ENCODE data around the gene AMMECR1. TPM values are rescaled to one million over a fixed set of nuclear protein-coding genes. Genes with fewer than 3 reads are reported as not detected.

The AMMECR1 gene
- total and polyA plus RNA-seq, 4 donors: 3.5 to 14.0 (median 5.7) TPM

DNA sequence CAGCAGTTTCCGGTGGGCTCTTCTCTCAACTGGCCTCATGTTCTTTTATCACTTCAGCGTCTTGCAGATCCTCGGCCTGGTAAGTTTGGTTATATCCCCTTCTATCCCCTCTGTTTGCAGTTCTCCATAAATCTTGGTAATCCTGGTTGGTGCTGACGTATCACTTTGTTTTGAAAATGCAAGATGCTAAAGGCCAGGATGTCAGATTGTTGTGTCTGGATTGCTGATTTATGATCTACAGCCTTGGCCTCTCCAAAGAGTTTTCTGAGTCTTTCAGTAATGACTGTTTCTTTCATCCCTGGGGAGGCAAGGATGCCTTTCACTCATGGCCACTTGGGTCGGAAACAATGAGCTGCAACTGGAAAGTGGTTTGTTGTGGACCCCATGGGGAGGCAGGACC is 146.4 kb downstream of the AMMECR1 start:
- no peak for TF ChIP-seq CTCF (IDR thresholded peaks at IDR 0.05; ENCODE audit: control extremely low read depth, extremely low read depth)
- WGBS, 2 donors: 86 to 90% methylated on average over 5 of the region's 5 CpGs
- H3K4me1 ChIP-seq (ENCODE audit: control insufficient read depth in 5 of 5, insufficient read depth in 5 of 5, low read length in 5 of 5): peaks cover 0 to 3% (median 0%) of the 10 kb centered on the region in 5 donors
- peaks cover 0 to 3% (median 0%) of the 10 kb centered on the region in 4 donors for H3K36me3 ChIP-seq (ENCODE audit: control insufficient read depth in 4 of 4, insufficient read depth in 4 of 4, low read length in 4 of 4)
- DNase-seq: no peak
- H3K9ac ChIP-seq (ENCODE audit: insufficient read depth in 1 of 2, low read length in 2 of 2): no peak overlapping the region
- H3K27me3 ChIP-seq (ENCODE audit: control insufficient read depth in 3 of 3, insufficient read depth in 3 of 3, low read length in 2 of 3): peaks cover 0 to 9% (median 0%) of the 10 kb centered on the region in 3 donors
- no peak for ATAC-seq (ENCODE audit: insufficient read depth, low FRiP score)
- no peaks in the 10 kb centered on the region for H3K9me3 ChIP-seq (ENCODE audit: control insufficient read depth in 4 of 4, insufficient read depth in 3 of 4, low read length in 3 of 4)
- H3K27ac ChIP-seq (ENCODE audit: low read depth in 1 of 2, low read length in 1 of 2): no peak overlapping the region
- H3K4me3 ChIP-seq: no peak overlapping the region

DNA sequence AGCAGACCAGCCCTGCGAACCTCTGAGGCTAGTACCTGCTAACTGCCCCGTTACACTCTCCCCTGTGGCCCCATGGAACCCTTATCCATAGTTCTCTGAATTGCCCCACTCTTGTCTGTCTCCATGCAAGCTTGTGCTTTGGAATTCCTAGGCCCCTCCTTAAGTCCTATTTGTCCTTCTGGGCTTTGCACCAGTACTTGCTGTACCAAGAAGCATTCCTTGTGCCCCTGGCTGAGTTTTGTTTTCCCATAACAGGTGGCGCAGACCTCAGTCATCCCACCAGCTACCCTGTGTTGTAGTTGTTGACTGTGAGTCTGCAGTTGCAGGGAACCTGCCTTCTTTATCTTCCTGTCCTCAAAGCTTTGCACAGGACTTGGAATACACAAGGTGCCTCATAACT is 147.9 kb downstream of the AMMECR1 start:
- H3K4me3 ChIP-seq: no peak overlapping the region
- no peak overlapping the region for H3K27ac ChIP-seq (ENCODE audit: low read depth in 1 of 2, low read length in 1 of 2)
- DNase-seq: no peak
- no peak for TF ChIP-seq CTCF (IDR thresholded peaks at IDR 0.05; ENCODE audit: control extremely low read depth, extremely low read depth)
- H3K9me3 ChIP-seq (ENCODE audit: control insufficient read depth in 4 of 4, insufficient read depth in 3 of 4, low read length in 3 of 4): no peaks in the 10 kb centered on the region
- peaks cover 0 to 3% (median 0%) of the 10 kb centered on the region in 5 donors for H3K4me1 ChIP-seq (ENCODE audit: control insufficient read depth in 5 of 5, insufficient read depth in 5 of 5, low read length in 5 of 5)
- 89 to 100% methylated on average over 3 of the region's 3 CpGs for WGBS, 2 donors
- ATAC-seq (ENCODE audit: insufficient read depth, low FRiP score): no peak
- H3K36me3 ChIP-seq (ENCODE audit: control insufficient read depth in 4 of 4, insufficient read depth in 4 of 4, low read length in 4 of 4): peaks cover 0 to 3% (median 0%) of the 10 kb centered on the region in 4 donors
- peaks cover 0 to 6% (median 0%) of the 10 kb centered on the region in 3 donors for H3K27me3 ChIP-seq (ENCODE audit: control insufficient read depth in 3 of 3, insufficient read depth in 3 of 3, low read length in 2 of 3)
- no peak overlapping the region for H3K9ac ChIP-seq (ENCODE audit: insufficient read depth in 1 of 2, low read length in 2 of 2)

- no peak for DNase-seq
- Histone ChIP-seq H3K9me3 (ENCODE audit: control insufficient read depth in 4 of 4, insufficient read depth in 3 of 4, low read length in 3 of 4) (no peaks in the 10 kb centered on the region), H3K4me3 (no peak overlapping the region), H3K27ac (ENCODE audit: low read depth in 1 of 2, low read length in 1 of 2) (no peak overlapping the region), H3K27me3 (ENCODE audit: control insufficient read depth in 3 of 3, insufficient read depth in 3 of 3, low read length in 2 of 3) (peaks cover 0 to 6% (median 0%) of the 10 kb centered on the region in 3 donors), H3K4me1 (ENCODE audit: control insufficient read depth in 5 of 5, insufficient read depth in 5 of 5, low read length in 5 of 5) (peaks cover 0 to 3% (median 0%) of the 10 kb centered on the region in 5 donors), H3K9ac (ENCODE audit: insufficient read depth in 1 of 2, low read length in 2 of 2) (no peak overlapping the region), H3K36me3 (ENCODE audit: control insufficient read depth in 4 of 4, insufficient read depth in 4 of 4, low read length in 4 of 4) (peaks cover 0 to 3% (median 0%) of the 10 kb centered on the region in 4 donors)
- no peak for ATAC-seq (ENCODE audit: insufficient read depth, low FRiP score)
- WGBS, 2 donors: 80 to 96% methylated on average over 4 of the region's 4 CpGs
- TF ChIP-seq CTCF (IDR thresholded peaks at IDR 0.05; ENCODE audit: control extremely low read depth, extremely low read depth): no peak
Observed at GRCh38 chrX:110168585-110168984, 149.3 kb downstream of the AMMECR1 start.

- no peak overlapping the region for H3K9ac ChIP-seq (ENCODE audit: insufficient read depth in 1 of 2, low read length in 2 of 2)
- H3K9me3 ChIP-seq (ENCODE audit: control insufficient read depth in 4 of 4, insufficient read depth in 3 of 4, low read length in 3 of 4): no peaks in the 10 kb centered on the region
- H3K27ac ChIP-seq (ENCODE audit: low read depth in 1 of 2, low read length in 1 of 2): no peak overlapping the region
- WGBS, 2 donors: 38 to 79% methylated on average over 3 to 9 of the region's 9 CpGs
- peak in 1 of 3 donors; percentile 31 for DNase-seq
- peaks cover 0 to 3% (median 0%) of the 10 kb centered on the region in 5 donors for H3K4me1 ChIP-seq (ENCODE audit: control insufficient read depth in 5 of 5, insufficient read depth in 5 of 5, low read length in 5 of 5)
- no peak for ATAC-seq (ENCODE audit: insufficient read depth, low FRiP score)
- H3K27me3 ChIP-seq (ENCODE audit: control insufficient read depth in 3 of 3, insufficient read depth in 3 of 3, low read length in 2 of 3): peaks cover 0 to 6% (median 2%) of the 10 kb centered on the region in 3 donors
- H3K36me3 ChIP-seq (ENCODE audit: control insufficient read depth in 4 of 4, insufficient read depth in 4 of 4, low read length in 4 of 4): peaks cover 0 to 3% (median 0%) of the 10 kb centered on the region in 4 donors
- TF ChIP-seq CTCF (IDR thresholded peaks at IDR 0.05; ENCODE audit: control extremely low read depth, extremely low read depth): no peak
- H3K4me3 ChIP-seq: no peak overlapping the region
Observed at GRCh38 chrX:110167952-110168451, 149.9 kb downstream of the AMMECR1 start.

Measured in lung (tissue), 12 donors.